ENCODE results near the gene PNLDC1. TPM values are rescaled to one million over a fixed set of nuclear protein-coding genes. Genes with fewer than 3 reads are reported as not detected.

PNLDC1 gene
- total and polyA plus RNA-seq, 12 donors, result 0.09 to 0.72 (median 0.22) TPM; not detected in 6

DNA sequence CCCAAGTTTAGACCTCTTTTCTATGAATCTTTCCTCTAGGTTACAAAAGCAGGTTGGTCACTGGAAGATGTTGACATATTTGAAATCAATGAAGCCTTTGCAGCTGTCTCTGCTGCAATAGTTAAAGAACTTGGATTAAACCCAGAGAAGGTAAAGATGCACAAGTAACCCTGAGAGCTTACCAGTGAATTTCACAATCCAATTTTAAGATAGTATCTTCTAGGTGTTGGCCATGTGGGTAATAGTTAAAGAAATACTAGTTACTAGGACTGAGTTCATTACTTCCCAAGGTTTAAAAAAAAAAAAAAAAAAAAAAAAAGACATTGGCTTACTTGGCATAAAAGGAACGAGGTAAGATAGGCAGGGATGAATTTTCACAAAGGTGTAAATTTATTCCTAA lies 21.9 kb upstream of the PNLDC1 start:
- no peaks in the 10 kb centered on the region for H3K4me1 ChIP-seq
- intact Hi-C loops (cut with DNase I), result no loop called here
- ATAC-seq (no peak), DNase-seq (no peak)
- no peaks in the 10 kb centered on the region for H3K9me3 ChIP-seq
- TF ChIP-seq CTCF (IDR thresholded peaks at IDR 0.05), result no peak
- WGBS, 2 donors, result 52 to 64% methylated on average over 1 of the region's 1 CpG
- peaks cover 0 to 98% (median 58%) of the 10 kb centered on the region in 9 donors for H3K36me3 ChIP-seq
- no peak overlapping the region for H3K4me3 ChIP-seq
- H3K27me3 ChIP-seq, result no peaks in the 10 kb centered on the region
- H3K27ac ChIP-seq, result no peak overlapping the region

GRCh38 chr6:159778542-159779103 lies 21.5 kb upstream of the PNLDC1 start:
- no peaks in the 10 kb centered on the region for H3K9me3 ChIP-seq
- H3K4me3 ChIP-seq, result no peak overlapping the region
- H3K27me3 ChIP-seq, result no peaks in the 10 kb centered on the region
- intact Hi-C loops (cut with DNase I), result no loop called here
- no peak for DNase-seq
- ATAC-seq, result no peak
- H3K27ac ChIP-seq, result no peak overlapping the region
- H3K4me1 ChIP-seq, result no peaks in the 10 kb centered on the region
- H3K36me3 ChIP-seq, result peaks cover 0 to 98% (median 62%) of the 10 kb centered on the region in 9 donors
- TF ChIP-seq CTCF (IDR thresholded peaks at IDR 0.05), result no peak
- WGBS, 2 donors, result 77 to 78% methylated on average over 3 of the region's 3 CpGs

DNA sequence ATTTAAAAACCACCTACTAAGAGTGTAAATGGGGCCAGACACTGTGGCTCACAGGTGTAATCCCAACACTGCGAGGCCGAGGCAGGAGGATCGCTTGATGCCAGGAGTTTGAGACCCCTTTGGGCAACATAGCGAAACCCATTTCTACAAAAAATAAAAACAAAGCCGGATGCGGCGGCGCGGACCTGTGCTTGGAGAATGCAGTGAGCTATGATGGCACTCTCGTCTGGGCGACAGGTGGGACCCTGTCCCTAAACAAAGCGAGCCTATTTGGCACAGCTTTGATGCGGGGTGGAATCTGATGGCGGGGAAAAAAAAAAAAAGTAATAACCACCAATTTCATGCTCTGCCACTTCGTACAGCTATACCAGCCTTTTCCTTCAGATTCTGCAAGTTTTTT lies 11.8 kb upstream of the PNLDC1 start:
- intact Hi-C loops (cut with DNase I), result loop anchor here in 7 of 10 donors (2.0 to 10.0 kb wide), 10 partner anchors 25 to 96 kb away; partner anchors contain the start of genes WTAP (in 3 of the 7), ACAT2 (in 2 of the 7) and SOD2 (in 2 of the 7)
- no peak for DNase-seq
- ATAC-seq, result no peak
- Histone ChIP-seq H3K27ac (peak overlapping the region in 8 of 10 donors; percentile 79 to 97 (median 94)), H3K4me3 (peak overlapping the region; percentile 92 to 99 (median 98)), H3K4me1 (peaks cover 12 to 63% (median 45%) of the 10 kb centered on the region in 9 donors), H3K27me3 (no peaks in the 10 kb centered on the region), H3K36me3 (peaks cover 0 to 68% (median 23%) of the 10 kb centered on the region in 9 donors), H3K9me3 (no peaks in the 10 kb centered on the region)
- TF ChIP-seq CTCF (IDR thresholded peaks at IDR 0.05), result no peak
- WGBS, 2 donors, result 28 to 32% methylated on average over 15 of the region's 15 CpGs

DNA sequence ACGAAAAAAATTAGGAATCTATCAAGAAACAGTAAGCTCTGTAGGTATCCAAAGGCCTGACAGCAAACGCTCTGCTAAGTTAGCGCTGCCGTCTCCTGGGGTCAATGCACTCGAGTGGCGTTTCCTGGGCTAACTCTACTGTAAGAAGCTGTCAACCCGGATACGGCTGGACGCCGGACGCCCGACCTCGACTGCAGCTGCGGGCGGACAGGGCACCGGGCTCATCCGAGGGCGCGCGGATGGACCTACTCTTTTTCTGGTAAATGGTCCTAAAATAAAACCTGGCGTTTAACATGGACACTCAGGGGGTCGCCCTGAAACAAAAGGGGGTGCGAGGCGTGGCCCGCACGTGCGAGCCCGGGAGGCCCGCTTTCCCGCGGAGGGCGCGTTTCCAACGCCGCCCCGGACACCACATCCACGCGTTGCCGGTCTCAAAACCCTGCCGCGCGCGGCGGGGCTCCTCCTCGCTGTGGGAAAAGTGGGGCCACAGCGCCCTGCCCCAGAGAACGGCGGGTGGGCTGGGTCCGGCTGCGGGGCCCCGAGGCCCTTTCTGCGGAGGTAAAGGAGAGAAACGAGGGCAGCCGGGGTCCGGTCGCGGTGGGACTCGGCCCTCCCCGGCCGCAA lies 11.2 kb upstream of the PNLDC1 start:
- Histone ChIP-seq H3K36me3 (peaks cover 0 to 68% (median 18%) of the 10 kb centered on the region in 9 donors), H3K27me3 (no peaks in the 10 kb centered on the region), H3K4me3 (peak overlapping the region; percentile 92 to 99 (median 98)), H3K4me1 (peaks cover 12 to 63% (median 45%) of the 10 kb centered on the region in 9 donors), H3K9me3 (no peaks in the 10 kb centered on the region), H3K27ac (peak overlapping the region; percentile 76 to 97 (median 92))
- intact Hi-C loops (cut with DNase I), result loop anchor here in 7 of 10 donors (2.0 to 10.0 kb wide), 10 partner anchors 26 to 97 kb away; partner anchors contain the start of genes WTAP (in 3 of the 7), ACAT2 (in 2 of the 7) and SOD2 (in 2 of the 7)
- peak in 3 of 8 donors; percentile 0 to 20 (median 10) for ATAC-seq
- DNase-seq, result peak; percentile 17 to 29
- 0% methylated on average over 58 to 60 of the region's 60 CpGs for WGBS, 2 donors
- TF ChIP-seq CTCF (IDR thresholded peaks at IDR 0.05), result no peak
